HepG2 (cell line): Measurements from ENCODE around the gene SPP1.

Experiments
- FOXA3 ChIP-seq: IDR thresholded peaks from 2 replicates; pipeline ENCODE4 v1.6.1; 2016; ENCODE audit warnings: missing genetic modification reagents, missing compliant biosample characterization
- HOXA3 ChIP-seq: sonication (generic); formaldehyde crosslinking; IDR thresholded peaks from 2 replicates; pipeline ENCODE4 v1.5.0; 2020; ENCODE audit warnings: missing genetic modification reagents
- MYNN ChIP-seq: sonication (generic); formaldehyde crosslinking; IDR thresholded peaks from 2 replicates; pipeline ENCODE4 v1.4.0; 2020; ENCODE audit warnings: mild to moderate bottlenecking, low read depth, missing genetic modification reagents
- RXRA ChIP-seq: sonication (generic); formaldehyde crosslinking; IDR thresholded peaks from 2 replicates; pipeline ENCODE4 v1.5.1; 2020; ENCODE audit warnings: missing genetic modification reagents
- TCF7 ChIP-seq: sonication (generic); IDR thresholded peaks from 2 replicates; pipeline ENCODE4 v1.6.1; 2016; ENCODE audit warnings: antibody characterized with exemption, low read depth
- TP53 ChIP-seq: sonication (generic); formaldehyde crosslinking; conservative IDR thresholded peaks from 2 replicates; pipeline ENCODE4 v1.4.0; 2020; ENCODE audit warnings: missing genetic modification reagents
- ZBTB20 ChIP-seq: sonication (generic); formaldehyde crosslinking; IDR thresholded peaks from 2 replicates; pipeline ENCODE4 v1.8.1; 2023; ENCODE audit warnings: missing genetic modification reagents, low read depth, mild to moderate bottlenecking, borderline replicate concordance
- ZFX ChIP-seq: sonication (generic); formaldehyde crosslinking; IDR thresholded peaks from 2 replicates; pipeline ENCODE4 v1.4.0; 2020; ENCODE audit warnings: mild to moderate bottlenecking, low read depth, missing genetic modification reagents, moderate library complexity
- ZNF337 ChIP-seq: sonication (generic); formaldehyde crosslinking; IDR thresholded peaks from 2 replicates; pipeline ENCODE4 v1.5.1; 2020; ENCODE audit warnings: missing genetic modification reagents, low read depth, mild to moderate bottlenecking, borderline replicate concordance

DNA sequence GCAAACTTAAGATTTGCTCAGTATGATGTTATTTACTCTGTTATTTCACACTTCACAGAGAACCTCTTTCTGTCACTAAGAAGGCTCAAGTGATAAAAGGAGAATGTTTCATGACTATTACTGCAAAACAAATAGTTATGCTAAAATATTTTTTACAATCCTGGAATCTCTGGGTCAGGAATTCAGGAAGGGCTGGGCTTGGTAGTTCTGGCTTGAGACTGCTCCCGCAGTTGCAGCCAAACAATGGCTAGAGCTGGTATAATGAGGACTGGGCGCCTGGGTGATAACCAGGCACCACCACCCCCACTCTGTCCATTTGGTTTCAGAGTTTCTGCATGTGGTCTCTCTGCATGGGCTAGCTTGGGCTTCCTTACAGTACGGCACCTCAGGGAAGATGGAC, 28.7 kb upstream of the SPP1 start:
- TF ChIP-seq ZBTB20: no peak
- TF ChIP-seq ZFX (CRISPR knock-in tag): no peak
- TF ChIP-seq TP53 (CRISPR knock-in tag): no peak
- no peak for TF ChIP-seq FOXA3 (CRISPR knock-in tag)
- TF ChIP-seq RXRA (CRISPR knock-in tag): no peak
- no peak for TF ChIP-seq HOXA3 (CRISPR knock-in tag)
- TF ChIP-seq MYNN (CRISPR knock-in tag): no peak
- TF ChIP-seq ZNF337: no peak
- TF ChIP-seq TCF7: no peak
